ENCODE data around the gene ACHE.

Gene ACHE

DNA sequence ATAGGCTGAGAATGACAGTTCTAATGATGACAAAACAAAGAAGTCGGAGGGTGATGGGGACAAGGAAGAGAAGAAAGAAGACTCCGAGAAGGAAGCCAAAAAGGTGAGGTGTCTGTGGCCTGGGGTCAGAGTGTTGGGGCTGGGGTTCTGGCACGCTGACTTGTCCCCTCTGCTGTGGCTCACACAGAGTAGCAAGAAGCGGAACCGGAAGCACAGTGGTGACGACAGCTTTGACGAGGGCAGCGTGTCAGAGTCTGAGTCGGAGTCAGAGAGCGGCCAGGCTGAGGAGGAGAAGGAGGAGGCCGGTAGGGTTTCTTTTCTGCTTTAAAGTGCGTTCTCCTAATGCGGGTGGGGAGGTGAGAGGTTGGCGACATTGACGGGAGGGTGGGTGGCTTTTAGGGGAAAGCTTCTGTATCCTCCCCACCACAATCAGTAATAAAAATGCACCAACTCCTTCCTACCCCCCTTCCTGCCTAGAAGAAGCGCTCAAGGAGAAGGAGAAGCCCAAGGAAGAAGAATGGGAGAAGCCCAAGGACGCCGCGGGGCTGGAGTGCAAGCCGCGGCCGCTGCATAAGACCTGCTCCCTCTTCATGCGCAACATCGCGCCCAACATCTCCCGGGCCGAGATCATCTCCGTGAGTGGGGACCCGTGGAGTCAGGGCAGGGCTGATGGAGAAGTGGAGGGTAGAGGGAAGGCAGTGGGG is 10.8 kb downstream of the ACHE start:
- no peak for DNase-seq

DNA sequence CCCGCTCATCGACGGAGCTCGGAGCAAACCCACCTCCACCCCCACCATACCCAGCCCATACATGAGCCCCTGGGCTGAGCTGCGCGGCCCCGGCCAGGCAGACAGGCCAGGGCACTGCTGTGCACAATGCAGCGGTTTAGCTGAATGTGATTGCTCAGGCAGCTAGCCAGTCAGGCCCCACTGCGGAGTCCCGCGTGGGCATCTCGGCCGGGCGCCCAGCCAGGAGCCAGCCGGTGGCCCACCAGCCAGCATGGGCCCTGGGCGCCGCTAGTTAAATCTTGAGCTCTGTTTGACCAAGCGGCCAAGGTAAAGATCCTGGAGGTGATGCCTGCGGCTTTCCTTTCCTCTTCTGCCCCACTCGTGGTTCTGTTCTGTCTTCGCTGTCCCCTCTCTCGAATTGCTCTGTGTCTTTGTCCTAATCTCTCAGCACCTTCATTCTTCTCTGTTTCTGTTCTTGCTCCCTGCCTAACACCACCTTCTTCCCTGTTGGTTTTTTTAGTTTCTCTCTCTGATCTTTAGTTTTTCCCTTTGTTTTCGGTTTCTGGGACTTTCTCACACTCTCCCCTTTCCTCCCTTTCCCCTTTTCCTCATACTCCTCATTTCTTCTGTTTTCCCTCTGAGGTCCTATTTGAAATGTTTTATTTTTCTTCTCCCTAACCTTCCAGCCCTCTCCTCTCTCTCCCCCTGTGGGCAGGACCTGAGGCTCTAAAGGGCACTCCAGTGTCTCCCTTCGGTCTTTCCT is 12.7 kb downstream of the ACHE start:
- DNase-seq: no peak

DNA sequence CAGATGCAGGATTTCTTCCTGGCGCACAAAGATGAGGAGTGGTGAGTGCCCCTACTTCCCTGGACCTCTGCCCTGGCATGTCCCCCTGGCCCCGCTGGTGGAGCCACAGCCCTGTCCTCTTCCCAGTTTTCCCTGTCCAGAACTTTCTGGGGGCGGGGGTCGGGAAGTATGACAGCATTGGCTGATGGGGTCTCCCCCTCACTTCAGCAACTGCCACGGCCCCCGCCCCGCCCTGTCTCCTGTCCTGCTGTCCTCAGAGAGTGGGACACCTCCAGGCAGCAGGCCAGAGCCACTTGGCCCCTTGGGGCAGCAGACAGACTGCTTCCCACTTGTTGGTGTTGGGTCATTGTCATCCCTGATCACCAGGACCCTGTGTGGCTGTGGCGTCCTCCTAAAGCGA is 13.5 kb downstream of the ACHE start:
- DNase-seq: no peak

DNA sequence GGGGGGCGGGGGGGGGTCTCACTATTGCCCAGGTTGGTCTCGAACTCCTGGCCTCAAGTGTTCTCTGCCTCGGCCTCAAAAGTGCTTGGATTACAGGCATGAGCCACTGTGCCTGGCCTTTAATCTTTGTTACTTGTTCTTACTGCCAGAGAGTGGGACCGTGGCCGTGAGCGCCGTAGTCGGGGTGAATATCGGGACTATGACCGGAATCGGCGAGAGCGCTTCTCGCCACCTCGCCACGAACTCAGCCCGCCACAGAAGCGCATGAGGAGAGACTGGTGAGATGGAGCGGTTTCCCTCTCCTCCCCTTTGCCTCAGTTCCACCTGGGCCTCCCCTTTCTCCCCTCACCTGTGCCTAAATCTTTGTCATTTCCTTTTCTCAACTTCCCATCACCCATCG is 14.6 kb downstream of the ACHE start:
- DNase-seq: no peak

- DNase-seq: no peak
Measured at GRCh38 chr7:100880645-100881044, 15.0 kb downstream of the ACHE start.

- DNase-seq: no peak
Measured at GRCh38 chr7:100879685-100880261, 15.9 kb downstream of the ACHE start.

DNA sequence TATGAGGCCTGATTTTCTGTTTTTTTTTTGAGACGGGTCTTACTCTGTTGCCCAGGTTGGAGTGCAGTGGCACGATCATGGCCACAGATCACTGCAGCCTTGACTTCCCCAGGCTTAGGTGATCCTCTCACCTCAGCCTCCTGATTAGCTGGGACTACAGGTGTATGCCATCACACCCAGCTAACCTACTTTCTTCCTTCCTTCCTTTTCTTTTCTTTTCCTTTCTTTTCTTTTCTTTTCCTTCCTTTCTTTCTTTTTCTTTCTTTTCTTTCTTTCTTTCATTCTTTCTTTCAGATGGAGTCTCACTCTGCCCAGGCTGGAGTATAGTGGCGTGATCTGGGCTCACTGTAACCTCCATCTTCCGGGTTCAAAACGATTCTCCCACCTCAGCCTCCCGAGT is 17.0 kb downstream of the ACHE start:
- DNase-seq: no peak

DNA sequence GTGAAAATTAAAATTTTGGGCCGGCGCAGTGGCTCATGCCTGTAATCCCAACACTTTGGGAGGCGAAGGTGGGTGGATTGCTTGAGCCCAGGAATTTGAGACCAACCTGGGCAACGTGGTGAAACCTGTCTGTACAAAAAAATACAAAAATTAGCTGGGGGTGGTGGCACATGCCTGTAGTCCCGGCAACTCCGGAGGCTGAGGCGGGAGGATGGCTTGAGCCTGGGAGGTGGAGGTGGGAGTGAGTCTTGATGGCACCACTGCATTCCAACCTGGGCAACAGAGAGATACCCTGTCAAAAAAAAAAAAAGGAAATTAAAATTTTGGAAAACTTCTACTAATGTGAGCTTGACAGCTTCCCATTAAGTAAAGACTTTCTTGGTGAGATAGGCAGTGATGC is 17.7 kb downstream of the ACHE start:
- no peak for DNase-seq

GRCh38 chr7:100875356-100875751 is 20.3 kb downstream of the ACHE start:
- DNase-seq: no peak

DNA sequence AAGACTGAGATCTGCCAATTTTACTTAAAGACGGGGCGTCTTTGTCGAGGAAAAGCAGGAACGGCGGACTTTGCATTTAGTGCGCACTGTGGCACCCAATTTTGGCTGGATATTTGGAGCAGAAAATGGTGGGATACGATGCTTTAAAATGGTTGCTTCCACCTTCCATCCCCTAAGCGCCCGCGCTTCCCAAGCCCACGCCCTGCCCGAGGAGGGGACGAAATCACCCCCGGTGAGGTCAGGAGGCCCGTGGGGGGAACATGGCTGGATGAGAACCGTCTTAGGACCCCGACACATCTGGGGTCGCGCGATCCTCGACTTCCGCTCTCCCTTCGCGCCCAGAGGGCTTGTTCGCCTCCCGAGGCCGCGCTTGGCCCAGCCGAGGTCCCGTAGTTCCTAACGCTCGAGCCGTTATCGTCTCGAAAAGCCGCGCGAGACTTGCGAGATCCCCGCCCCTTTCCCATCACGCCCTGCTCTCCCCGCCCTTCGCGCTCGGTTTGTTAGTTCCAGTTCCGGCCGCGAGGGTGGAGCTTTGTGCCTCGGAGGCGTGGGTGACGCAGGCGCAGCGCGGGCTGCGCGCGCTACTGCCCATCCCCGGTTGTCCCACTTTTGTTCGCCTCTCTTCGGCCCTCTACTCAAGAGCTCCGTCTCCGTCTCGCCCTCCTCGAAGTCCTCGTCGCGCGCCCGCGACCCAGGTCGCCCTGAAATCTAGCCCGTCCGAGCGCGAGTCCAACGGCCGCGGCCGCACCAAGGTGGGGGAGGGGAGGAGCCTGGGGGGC is 20.9 kb downstream of the ACHE start, which contains the start of gene SRRT:
Gene SRRT (plus strand): TSS at position 527 of the 779 bp plus-strand sequence. CDS start 488 bp downstream, outside the sequence.
- DNase-seq: peak; percentile 92 to 99

DNA sequence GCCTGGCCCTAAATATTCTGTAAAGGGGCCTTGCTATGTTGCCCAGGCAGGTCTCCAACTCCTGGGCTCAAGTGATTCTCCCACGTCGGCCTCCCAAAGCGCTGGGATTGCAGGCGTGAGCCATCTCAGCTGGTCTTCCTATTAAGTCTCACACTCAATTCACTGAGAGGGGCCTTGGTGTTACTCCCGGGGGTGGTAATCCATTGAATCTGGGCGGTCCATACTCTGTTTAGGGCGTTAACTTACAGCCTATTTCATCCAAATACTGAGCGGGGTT is 21.4 kb downstream of the ACHE start:
- no peak for DNase-seq

DNA sequence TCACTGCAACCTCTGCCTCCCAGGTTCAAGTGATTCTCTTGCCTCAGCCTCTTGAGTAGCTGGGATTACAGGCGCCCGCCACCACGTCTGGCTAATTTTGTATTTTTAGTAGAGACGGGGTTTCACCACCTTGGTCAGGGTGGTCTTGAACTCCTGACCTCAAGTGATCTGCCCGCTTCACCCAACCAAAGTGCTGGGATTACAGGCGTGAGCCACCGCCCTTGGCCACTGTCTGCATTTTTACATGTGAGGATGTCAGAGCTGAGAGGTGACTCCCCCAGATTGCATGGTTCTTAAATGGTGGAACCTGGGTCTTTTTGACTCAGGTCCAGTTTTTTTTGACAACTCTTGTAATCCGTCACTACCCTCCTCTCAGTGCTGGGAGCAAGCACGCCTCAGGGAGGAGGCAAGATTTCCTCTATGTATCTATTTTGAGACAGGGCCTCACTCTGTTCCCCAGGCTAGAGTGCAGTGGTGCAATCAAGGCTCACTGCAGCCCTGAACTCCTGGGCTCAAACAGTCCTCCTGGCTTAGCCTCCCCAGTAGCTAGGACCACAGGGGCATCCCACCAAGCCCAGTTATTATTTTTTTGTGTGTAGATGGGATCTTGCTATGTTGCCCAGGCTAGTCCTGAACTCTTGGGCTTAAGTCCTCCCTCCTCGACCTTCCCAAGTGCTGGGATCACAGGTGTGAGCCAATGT is 21.9 kb downstream of the ACHE start:
- DNase-seq: no peak

DNA sequence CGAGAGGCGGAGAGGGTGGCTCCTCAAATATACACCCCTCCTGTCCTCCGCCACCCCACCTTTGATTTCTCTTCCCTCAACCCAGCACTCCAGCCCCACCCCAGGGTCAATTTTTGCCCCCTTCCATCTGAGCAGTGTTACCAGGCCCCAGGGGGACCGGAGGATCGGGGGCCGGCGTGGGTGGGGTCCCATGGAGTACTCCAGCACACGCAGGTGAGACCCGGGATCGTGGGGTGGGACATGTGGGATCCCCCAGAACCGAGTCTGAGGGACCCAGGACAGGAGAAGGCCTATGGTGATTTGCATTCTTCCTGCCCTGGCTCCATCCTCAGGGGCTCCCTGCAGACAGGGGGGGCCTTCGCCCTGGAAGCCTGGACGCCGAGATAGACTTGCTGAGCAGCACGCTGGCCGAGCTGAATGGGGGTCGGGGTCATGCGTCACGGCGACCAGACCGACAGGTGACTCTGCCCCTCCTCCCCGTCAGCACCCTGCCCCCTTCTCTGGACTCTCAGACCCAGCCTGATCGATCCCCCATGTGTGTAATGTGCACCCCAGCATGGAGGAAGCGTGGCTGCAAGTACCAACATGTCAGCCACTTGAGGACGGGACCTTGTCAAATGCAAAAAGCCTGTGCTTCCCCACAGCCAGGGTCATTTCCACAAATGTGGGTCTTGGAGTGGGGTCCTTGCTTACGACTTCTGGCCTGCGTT is 27.8 kb downstream of the ACHE start:
- no peak for DNase-seq

GRCh38 chr7:100867040-100867775 is 28.5 kb downstream of the ACHE start, which contains the start of gene TRIP6:
TSS of gene TRIP6 (plus strand) at chr7:100867387. CDS start at chr7:100867498, 111 bp downstream.
- no peak for DNase-seq

DNA sequence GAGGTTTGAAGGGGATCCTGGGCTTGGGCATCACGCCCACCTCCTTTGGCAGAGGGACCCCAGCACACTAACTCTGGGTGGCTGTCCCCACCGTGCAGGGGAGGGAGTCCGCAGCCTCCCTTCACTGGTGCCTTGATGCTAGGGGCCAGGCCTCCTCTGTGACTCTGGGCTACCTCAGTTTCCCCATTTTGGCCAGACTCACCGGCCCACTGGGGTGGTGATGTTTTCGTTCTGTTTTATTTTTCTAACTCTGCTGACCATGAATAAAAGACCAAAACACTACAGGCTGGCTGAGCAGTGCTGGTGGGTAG is 29.0 kb downstream of the ACHE start:
- DNase-seq: no peak

DNA sequence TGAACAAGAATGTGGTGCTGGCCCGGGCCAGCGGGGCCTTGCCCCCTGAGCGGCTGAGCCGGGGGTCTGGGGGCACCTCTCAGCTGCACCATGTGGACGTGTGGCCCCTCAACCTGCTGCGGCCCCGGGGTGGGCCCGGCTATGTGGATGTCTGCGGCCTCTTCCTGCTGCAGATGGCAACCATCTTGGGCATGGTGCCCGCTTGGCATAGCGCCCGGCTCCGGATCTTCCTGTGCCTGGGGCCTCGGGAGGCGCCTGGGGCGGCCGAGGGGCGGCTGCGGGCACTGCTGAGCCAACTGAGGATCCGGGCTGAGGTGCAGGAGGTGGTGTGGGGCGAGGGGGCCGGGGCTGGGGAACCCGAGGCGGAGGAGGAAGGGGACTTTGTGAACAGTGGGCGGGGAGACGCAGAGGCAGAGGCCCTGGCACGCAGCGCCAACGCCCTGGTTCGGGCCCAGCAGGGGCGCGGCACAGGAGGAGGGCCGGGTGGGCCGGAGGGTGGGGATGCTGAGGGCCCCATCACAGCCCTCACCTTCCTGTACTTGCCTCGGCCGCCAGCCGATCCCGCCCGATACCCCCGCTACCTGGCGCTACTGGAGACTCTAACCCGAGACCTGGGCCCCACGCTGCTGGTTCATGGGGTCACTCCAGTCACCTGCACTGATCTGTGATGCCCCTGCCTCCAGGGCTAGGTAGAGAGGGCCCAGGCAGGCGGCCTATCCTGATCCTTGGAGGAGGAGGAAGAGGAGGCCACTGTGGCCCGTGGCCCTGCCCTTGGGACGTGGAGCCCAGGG is 29.6 kb downstream of the ACHE start:
- no peak for DNase-seq

DNA sequence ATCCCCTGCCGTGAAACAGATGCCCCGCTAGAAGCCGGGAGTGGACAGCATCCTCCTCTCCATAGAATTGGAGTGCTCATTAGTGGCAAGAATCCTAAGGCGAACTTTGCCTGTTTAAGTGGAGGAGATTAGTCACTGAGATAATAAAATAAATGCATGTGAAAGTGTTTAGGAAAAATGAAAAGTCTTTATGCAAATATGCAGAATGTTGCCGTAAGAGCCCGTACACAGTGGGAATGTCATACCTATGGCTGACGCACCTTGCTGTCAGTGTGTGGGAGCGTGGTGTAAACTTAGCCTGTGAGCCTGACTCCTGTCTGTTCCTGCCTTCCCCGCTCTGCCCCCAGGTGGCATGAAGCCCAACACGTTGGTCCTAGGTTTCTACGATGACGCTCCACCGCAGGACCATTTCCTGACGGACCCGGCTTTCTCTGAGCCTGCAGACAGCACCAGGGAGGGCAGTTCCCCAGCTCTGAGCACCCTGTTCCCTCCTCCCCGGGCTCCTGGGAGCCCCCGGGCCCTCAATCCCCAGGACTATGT is 30.2 kb downstream of the ACHE start:
- no peak for DNase-seq

GRCh38 chr7:100864263-100864845 is 31.3 kb downstream of the ACHE start:
- no peak for DNase-seq

DNA sequence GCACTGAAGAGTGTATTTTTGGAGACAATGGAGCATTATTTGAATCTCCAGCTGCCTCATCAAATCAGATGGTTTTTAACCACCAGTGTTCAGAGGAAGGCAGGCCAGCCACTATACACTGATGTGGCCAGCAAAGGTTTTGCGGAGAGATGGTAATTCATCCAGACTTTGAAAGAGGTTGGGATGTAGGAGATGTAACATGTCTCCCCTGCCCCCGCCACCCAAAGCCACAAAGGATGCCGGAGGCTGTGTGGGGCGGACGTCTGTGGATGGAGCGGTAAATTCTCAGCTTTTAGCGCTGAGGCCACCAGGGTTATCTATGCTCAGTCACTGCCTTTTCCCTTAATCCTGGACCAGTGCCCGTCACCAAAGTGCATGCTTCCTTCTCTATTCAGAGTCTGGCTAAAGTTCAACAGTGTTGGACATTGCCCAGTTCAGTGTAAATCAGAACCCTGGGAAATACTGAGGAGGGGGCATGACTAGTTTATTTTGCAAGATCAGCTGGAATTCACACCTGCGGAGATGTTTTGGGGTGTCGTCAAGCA is 32.2 kb downstream of the ACHE start:
- no peak for DNase-seq

DNA sequence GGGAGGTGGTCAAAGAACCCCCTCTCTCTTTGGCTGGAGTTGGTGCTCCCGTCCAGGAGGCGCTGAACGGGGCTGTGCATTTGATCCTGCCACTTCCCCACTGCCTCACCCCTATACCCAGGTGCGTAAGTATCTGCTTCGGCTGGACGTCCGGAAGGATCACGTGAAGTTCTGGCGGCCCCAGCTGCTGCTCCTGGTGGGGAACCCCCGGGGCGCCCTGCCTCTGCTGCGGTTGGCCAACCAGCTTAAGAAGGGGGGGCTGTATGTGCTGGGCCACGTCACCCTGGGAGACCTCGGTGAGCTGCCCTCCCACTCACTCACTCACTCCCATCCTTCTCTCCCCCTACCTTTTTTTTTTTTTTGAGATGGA is 34.1 kb downstream of the ACHE start:
- no peak for DNase-seq

Measured in NCI-H187 (cell line).